ENCODE measurements around the gene TPSAB1.

DNA sequence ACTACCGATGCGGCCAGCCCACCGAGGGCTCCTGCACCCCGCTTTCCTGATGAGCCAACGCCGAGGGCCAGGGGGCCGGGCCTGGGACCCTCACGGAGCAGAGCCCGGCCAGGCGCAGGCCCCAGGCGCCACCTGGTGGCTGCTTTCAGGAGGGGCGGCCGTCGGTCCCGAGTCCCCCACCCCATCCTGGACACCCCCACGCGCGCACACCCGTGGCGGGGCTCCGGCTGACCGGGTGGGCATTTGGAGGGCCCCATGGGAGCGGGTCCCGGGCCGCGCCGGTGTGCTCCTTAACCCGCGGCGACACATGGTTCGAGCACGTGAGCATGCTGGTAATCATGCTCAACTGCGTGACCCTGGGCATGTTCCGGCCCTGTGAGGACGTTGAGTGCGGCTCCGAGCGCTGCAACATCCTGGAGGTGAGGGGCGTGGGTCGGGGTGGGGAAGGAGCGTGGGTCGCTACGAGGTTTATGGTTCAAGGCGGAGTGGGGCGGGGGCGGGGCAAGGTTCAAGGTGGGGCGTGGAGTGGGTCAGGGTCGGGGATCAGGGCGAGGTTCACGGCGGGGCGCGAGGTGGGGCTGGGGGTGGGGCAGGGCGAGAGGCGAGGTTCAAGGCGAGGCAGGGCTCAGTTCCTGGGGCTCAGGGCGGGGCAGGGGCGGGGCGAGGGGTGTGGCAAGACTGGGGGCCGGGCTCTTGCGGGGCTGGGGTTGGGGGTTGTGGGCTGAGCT, 45.7 kb upstream of the TPSAB1 start:
- TF ChIP-seq, protein P1, sequence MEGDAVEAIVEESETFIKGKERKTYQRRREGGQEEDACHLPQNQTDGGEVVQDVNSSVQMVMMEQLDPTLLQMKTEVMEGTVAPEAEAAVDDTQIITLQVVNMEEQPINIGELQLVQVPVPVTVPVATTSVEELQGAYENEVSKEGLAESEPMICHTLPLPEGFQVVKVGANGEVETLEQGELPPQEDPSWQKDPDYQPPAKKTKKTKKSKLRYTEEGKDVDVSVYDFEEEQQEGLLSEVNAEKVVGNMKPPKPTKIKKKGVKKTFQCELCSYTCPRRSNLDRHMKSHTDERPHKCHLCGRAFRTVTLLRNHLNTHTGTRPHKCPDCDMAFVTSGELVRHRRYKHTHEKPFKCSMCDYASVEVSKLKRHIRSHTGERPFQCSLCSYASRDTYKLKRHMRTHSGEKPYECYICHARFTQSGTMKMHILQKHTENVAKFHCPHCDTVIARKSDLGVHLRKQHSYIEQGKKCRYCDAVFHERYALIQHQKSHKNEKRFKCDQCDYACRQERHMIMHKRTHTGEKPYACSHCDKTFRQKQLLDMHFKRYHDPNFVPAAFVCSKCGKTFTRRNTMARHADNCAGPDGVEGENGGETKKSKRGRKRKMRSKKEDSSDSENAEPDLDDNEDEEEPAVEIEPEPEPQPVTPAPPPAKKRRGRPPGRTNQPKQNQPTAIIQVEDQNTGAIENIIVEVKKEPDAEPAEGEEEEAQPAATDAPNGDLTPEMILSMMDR (IDR thresholded peaks at IDR 0.05 in 8 of 11, conservative IDR thresholded peaks at IDR 0.05 in 3 of 11), result peak; percentile 13 to 69 (median 32)
- TF ChIP-seq POLR2A (IDR thresholded peaks at IDR 0.05), result no peak

Measured in spleen (tissue), 7 donors.